ENCODE data around the gene SFTA2. TPM values are rescaled to one million over a fixed set of nuclear protein-coding genes. Genes with fewer than 3 reads are reported as not detected.

Gene SFTA2
- total and polyA plus RNA-seq, 2 experiments from 2014 or later, result not detected

GRCh38 chr6:30948811-30949210 lies 16.8 kb upstream of the SFTA2 start:
- TF ChIP-seq EZH2phosphoT487 (IDR thresholded peaks at IDR 0.05; ENCODE audit: insufficient read depth, low read depth) (no peak), EZH2 (IDR thresholded peaks at IDR 0.05; ENCODE audit: insufficient read depth, poor library complexity, severe bottlenecking) (no peak)
- no peak for DNase-seq
- Histone ChIP-seq H3K9me3 (ENCODE audit: low read depth) (no peaks in the 10 kb centered on the region), H3K4me2 (ENCODE audit: unreplicated experiment) (no peak overlapping the region), H3F3A (ENCODE audit: insufficient read depth) (no peaks in the 10 kb centered on the region), H2AFZ (no peak overlapping the region), H3K4me1 (ENCODE audit: insufficient read depth) (no peaks in the 10 kb centered on the region), H3K79me2 (ENCODE audit: insufficient read depth) (no peaks in the 10 kb centered on the region), H3K4me3 (no peak overlapping the region), H3K36me3 (ENCODE audit: low read depth) (no peaks in the 10 kb centered on the region), H4K20me1 (ENCODE audit: insufficient read depth) (no peaks in the 10 kb centered on the region), H3K9ac (no peak overlapping the region), H3K27me3 (replicated peaks; ENCODE audit: insufficient read depth) (peaks cover 42% of the 10 kb centered on the region), H3K9me2 (ENCODE audit: insufficient read depth) (no peaks in the 10 kb centered on the region), H3K27ac (no peak overlapping the region)
- 80 to 82% methylated on average over 6 of the region's 6 CpGs for WGBS, 2 experiments (ENCODE audit: low coverage in 1 of 2, low lambda C conversion rate in 2 of 2, missing lambda C conversion rate in 2 of 2)
- in situ Hi-C loops (cut with MboI), result no loop called here

- DNase-seq, result no peak
- Histone ChIP-seq H3K4me1 (ENCODE audit: insufficient read depth) (no peaks in the 10 kb centered on the region; the same call in 1 of the 2 replicates), H2AFZ (no peak overlapping the region), H3K4me2 (ENCODE audit: unreplicated experiment) (no peak overlapping the region), H3K4me3 (no peak overlapping the region), H4K20me1 (ENCODE audit: insufficient read depth) (no peaks in the 10 kb centered on the region), H3K9me2 (ENCODE audit: insufficient read depth) (no peaks in the 10 kb centered on the region), H3K36me3 (ENCODE audit: low read depth) (no peaks in the 10 kb centered on the region), H3F3A (ENCODE audit: insufficient read depth) (no peaks in the 10 kb centered on the region), H3K27me3 (replicated peaks; ENCODE audit: insufficient read depth) (peaks cover 37% of the 10 kb centered on the region), H3K27ac (no peak overlapping the region), H3K79me2 (ENCODE audit: insufficient read depth) (no peaks in the 10 kb centered on the region), H3K9ac (no peak overlapping the region), H3K9me3 (ENCODE audit: low read depth) (no peaks in the 10 kb centered on the region)
- in situ Hi-C loops (cut with MboI), result no loop called here
- TF ChIP-seq EZH2phosphoT487 (IDR thresholded peaks at IDR 0.05; ENCODE audit: insufficient read depth, low read depth), result no peak
- WGBS, 2 experiments (ENCODE audit: low coverage in 1 of 2, low lambda C conversion rate in 2 of 2, missing lambda C conversion rate in 2 of 2), result 55 to 63% methylated on average over 4 of the region's 4 CpGs
Measured at GRCh38 chr6:30947231-30947630, 15.3 kb upstream of the SFTA2 start.

GRCh38 chr6:30945281-30945680 lies 13.3 kb upstream of the SFTA2 start:
- Histone ChIP-seq H3K4me3 (no peak overlapping the region), H4K20me1 (ENCODE audit: insufficient read depth) (no peaks in the 10 kb centered on the region), H3K27ac (no peak overlapping the region), H3K9ac (no peak overlapping the region), H3K27me3 (replicated peaks; ENCODE audit: insufficient read depth) (peaks cover 34% of the 10 kb centered on the region), H2AFZ (no peak overlapping the region), H3K36me3 (ENCODE audit: low read depth) (no peaks in the 10 kb centered on the region), H3F3A (ENCODE audit: insufficient read depth) (no peaks in the 10 kb centered on the region), H3K4me2 (ENCODE audit: unreplicated experiment) (no peak overlapping the region), H3K9me2 (ENCODE audit: insufficient read depth) (no peaks in the 10 kb centered on the region), H3K4me1 (ENCODE audit: insufficient read depth) (no peaks in the 10 kb centered on the region; the same call in 1 of the 2 replicates), H3K9me3 (ENCODE audit: low read depth) (no peaks in the 10 kb centered on the region), H3K79me2 (ENCODE audit: insufficient read depth) (no peaks in the 10 kb centered on the region)
- WGBS, 2 experiments (ENCODE audit: low coverage in 1 of 2, low lambda C conversion rate in 2 of 2, missing lambda C conversion rate in 2 of 2), result 79 to 84% methylated on average over 5 of the region's 5 CpGs
- TF ChIP-seq EZH2phosphoT487 (IDR thresholded peaks at IDR 0.05; ENCODE audit: insufficient read depth, low read depth) (no peak), EZH2 (IDR thresholded peaks at IDR 0.05; ENCODE audit: insufficient read depth, poor library complexity, severe bottlenecking) (no peak)
- in situ Hi-C loops (cut with MboI), result no loop called here
- no peak for DNase-seq

- in situ Hi-C loops (cut with MboI), result no loop called here
- H3K4me2 ChIP-seq (ENCODE audit: unreplicated experiment), result no peak overlapping the region
- no peak overlapping the region for H2AFZ ChIP-seq
- no peak overlapping the region for H3K4me3 ChIP-seq
- H3K9ac ChIP-seq, result no peak overlapping the region
- no peaks in the 10 kb centered on the region for H4K20me1 ChIP-seq (ENCODE audit: insufficient read depth)
- no peak overlapping the region for H3K27ac ChIP-seq
- H3K36me3 ChIP-seq (ENCODE audit: low read depth), result no peaks in the 10 kb centered on the region
- peaks cover 26% of the 10 kb centered on the region for H3K27me3 ChIP-seq (replicated peaks; ENCODE audit: insufficient read depth)
- WGBS, 2 experiments (ENCODE audit: low coverage in 1 of 2, low lambda C conversion rate in 2 of 2, missing lambda C conversion rate in 2 of 2), result 88 to 93% methylated on average over 3 to 4 of the region's 4 CpGs
- H3K9me2 ChIP-seq (ENCODE audit: insufficient read depth), result no peaks in the 10 kb centered on the region
- no peaks in the 10 kb centered on the region; the same call in 1 of the 2 replicates for H3K4me1 ChIP-seq (ENCODE audit: insufficient read depth)
- no peaks in the 10 kb centered on the region for H3K79me2 ChIP-seq (ENCODE audit: insufficient read depth)
- TF ChIP-seq EZH2phosphoT487 (IDR thresholded peaks at IDR 0.05; ENCODE audit: insufficient read depth, low read depth) (no peak), EZH2 (IDR thresholded peaks at IDR 0.05; ENCODE audit: insufficient read depth, poor library complexity, severe bottlenecking) (no peak)
- DNase-seq, result no peak
- H3F3A ChIP-seq (ENCODE audit: insufficient read depth), result no peaks in the 10 kb centered on the region
- no peaks in the 10 kb centered on the region for H3K9me3 ChIP-seq (ENCODE audit: low read depth)
Measured at GRCh38 chr6:30944051-30944450, 12.1 kb upstream of the SFTA2 start.

Data from GM23248 (cell line).